Ishikawa (cell line): ENCODE results near the gene HMGN3.

Experiments used
- CEBPB ChIP-seq: IDR thresholded peaks from 2 replicates; pipeline ENCODE4 v1.6.1; 2012
- CREB1 ChIP-seq: IDR thresholded peaks from 2 replicates; pipeline ENCODE4 v1.6.1; 2012; ENCODE audit warnings: low read depth
- EGR1 ChIP-seq: IDR thresholded peaks from 2 replicates; pipeline ENCODE4 v1.6.1; 2012
- EP300 ChIP-seq: IDR thresholded peaks from 2 replicates; pipeline ENCODE4 v1.6.1; 2012; ENCODE audit warnings: borderline replicate concordance
- FOXM1 ChIP-seq: IDR thresholded peaks from 2 replicates; pipeline ENCODE4 v1.6.1; 2012; ENCODE audit warnings: low read depth, borderline replicate concordance
- MAX ChIP-seq: IDR thresholded peaks from 2 replicates; pipeline ENCODE4 v1.6.1; 2012
- NFIC ChIP-seq: IDR thresholded peaks from 2 replicates; pipeline ENCODE4 v1.6.1; 2012
- RAD21 ChIP-seq: IDR thresholded peaks from 2 replicates; pipeline ENCODE4 v1.6.1; 2012; ENCODE audit warnings: low read depth
- REST ChIP-seq: IDR thresholded peaks from 2 replicates; pipeline ENCODE4 v1.6.1; 2012; ENCODE audit warnings: low read depth, mild to moderate bottlenecking
- TAF1 ChIP-seq: IDR thresholded peaks from 2 replicates; pipeline ENCODE4 v1.6.1; 2012; ENCODE audit warnings: low read depth, mild to moderate bottlenecking
- TCF12 ChIP-seq: IDR thresholded peaks from 2 replicates; pipeline ENCODE4 v1.6.1; 2012; ENCODE audit warnings: low read depth
- TEAD4 ChIP-seq: IDR thresholded peaks from 2 replicates; pipeline ENCODE4 v1.6.1; 2012
- USF1 ChIP-seq: IDR thresholded peaks from 2 replicates; pipeline ENCODE4 v1.6.1; 2012
- YY1 ChIP-seq: IDR thresholded peaks from 2 replicates; pipeline ENCODE4 v1.6.1; 2012; ENCODE audit warnings: low read depth
- ZBTB7A ChIP-seq: IDR thresholded peaks from 2 replicates; pipeline ENCODE4 v1.6.1; 2012; ENCODE audit warnings: low read depth

HMGN3 gene

DNA sequence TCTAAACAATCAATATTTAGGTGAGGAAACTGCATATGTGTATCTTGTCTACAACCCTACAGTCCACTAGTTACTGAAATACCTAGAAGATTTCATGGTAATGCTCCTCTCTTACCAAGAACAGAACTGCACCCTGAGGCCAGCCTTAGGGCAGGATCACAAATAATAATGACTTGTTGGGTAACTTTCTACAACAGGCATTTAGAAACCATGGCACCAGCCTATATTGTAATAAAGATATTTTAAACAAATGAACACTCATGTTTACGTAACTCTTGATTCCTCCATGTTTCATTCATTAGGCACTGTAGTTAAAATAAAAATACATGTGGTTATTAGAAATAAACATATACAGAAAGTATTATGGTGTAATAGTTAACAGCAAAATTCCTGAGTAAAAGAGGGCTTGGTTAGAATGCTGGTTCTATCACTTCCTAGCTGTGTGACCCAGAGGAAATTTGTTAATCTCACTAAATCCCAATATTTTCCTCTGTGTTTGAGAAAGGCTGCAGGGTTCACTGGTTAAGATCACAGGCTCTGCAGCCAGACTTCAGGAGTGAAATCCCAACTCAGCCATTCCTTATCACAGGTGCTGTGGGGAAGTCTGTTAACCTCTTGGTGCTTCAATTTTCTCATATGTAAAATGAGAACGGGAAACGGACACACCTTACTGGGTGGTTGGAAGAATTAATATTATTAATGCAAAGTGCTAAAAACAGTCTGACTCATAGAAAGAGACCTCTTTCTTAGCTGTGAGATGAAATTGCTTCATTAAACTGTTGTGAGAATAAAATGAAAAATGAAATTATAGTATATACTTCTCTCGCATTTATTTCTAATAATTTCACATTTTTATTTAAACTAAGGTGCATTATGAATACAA, 8.5 kb downstream of the HMGN3 start:
- no peak for TF ChIP-seq MAX

DNA sequence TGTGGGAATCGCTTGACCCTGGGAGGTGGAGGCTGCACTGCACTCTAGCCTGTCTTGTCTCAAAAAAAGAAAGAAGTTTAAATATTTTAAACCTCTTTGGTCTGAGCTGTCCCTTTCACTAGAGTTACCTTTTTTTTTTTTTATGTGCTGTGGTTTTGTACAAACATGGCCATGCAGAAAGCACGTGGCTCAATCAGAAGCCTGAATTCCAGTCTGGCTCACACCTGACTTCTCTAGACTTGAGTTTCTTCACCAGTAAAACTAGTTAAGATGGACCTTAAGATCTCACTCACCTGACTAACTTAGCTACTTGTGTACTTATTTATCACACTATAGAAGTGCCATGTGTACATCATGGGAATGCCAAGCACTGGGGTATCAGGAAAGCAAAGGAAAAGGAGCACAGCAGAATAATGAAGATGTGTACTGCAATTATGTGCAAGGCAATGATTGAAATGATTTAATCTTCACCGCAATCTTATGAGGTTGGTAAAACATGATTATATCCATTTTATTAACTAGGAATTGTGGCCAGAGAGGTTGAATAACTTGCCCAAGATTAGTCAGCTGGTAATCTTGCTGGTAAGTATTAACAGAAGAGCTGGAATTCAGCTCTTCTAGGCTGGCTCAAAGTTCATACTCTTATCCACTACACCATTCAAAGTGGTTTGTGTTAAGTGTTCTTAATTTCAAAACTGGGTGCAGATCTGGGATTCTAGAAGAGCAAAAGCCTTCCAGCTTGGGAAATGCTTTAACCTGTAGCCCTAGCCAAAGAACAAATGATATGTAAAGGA, 10.7 kb downstream of the HMGN3 start:
- TF ChIP-seq TAF1: no peak
- TF ChIP-seq USF1: no peak
- no peak for TF ChIP-seq EGR1
- no peak for TF ChIP-seq FOXM1
- no peak for TF ChIP-seq TCF12
- no peak for TF ChIP-seq ZBTB7A
- no peak for TF ChIP-seq RAD21
- no peak for TF ChIP-seq NFIC
- no peak for TF ChIP-seq REST
- no peak for TF ChIP-seq EP300

GRCh38 chr6:79215213-79215824, 19.2 kb downstream of the HMGN3 start:
- TF ChIP-seq NFIC: no peak

- no peak for TF ChIP-seq USF1
- no peak for TF ChIP-seq EP300
- no peak for TF ChIP-seq REST
- TF ChIP-seq MAX: no peak
- no peak for TF ChIP-seq ZBTB7A
- TF ChIP-seq EGR1: no peak
- TF ChIP-seq YY1: no peak
- TF ChIP-seq TEAD4: no peak
- no peak for TF ChIP-seq CEBPB
- TF ChIP-seq FOXM1: no peak
- no peak for TF ChIP-seq CREB1
- TF ChIP-seq NFIC: no peak
Observed at GRCh38 chr6:79212859-79213258, 21.6 kb downstream of the HMGN3 start.

GRCh38 chr6:79208816-79209215, 25.7 kb downstream of the HMGN3 start:
- no peak for TF ChIP-seq MAX
- no peak for TF ChIP-seq USF1
- no peak for TF ChIP-seq EP300
- no peak for TF ChIP-seq TCF12
- no peak for TF ChIP-seq ZBTB7A
- no peak for TF ChIP-seq CREB1
- TF ChIP-seq NFIC: no peak
- no peak for TF ChIP-seq YY1
- TF ChIP-seq EGR1: no peak
- no peak for TF ChIP-seq FOXM1
- no peak for TF ChIP-seq TAF1
- no peak for TF ChIP-seq RAD21
- TF ChIP-seq REST: no peak
- no peak for TF ChIP-seq TEAD4
- TF ChIP-seq CEBPB: no peak
